ENCODE data around the gene GALNT6.
"Not testable (repeated sequence)": the region's sequence is repeated elsewhere in the genome, so short reads cannot be mapped to it uniquely, and the experiment has no call there.

GALNT6 gene

DNA sequence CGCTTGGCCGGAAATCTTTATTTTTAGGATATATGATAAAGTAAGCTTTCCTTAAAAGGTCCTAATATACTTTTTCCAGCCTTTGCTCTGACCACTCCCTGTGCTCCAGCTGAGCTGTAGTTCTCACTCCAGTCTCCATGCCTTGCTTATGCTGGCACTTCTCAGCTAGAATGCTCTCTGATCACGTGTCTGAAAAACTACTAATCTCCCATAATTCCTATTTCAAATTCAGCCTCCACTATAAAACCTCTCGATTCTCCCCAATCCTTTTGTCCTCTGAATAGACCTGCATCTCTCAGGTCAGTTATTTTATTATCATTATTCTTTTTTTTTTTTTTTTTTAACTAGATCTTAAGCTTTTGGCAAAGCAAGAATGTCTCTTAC, 70.9 kb downstream of the GALNT6 start:
- no peak for DNase-seq

DNA sequence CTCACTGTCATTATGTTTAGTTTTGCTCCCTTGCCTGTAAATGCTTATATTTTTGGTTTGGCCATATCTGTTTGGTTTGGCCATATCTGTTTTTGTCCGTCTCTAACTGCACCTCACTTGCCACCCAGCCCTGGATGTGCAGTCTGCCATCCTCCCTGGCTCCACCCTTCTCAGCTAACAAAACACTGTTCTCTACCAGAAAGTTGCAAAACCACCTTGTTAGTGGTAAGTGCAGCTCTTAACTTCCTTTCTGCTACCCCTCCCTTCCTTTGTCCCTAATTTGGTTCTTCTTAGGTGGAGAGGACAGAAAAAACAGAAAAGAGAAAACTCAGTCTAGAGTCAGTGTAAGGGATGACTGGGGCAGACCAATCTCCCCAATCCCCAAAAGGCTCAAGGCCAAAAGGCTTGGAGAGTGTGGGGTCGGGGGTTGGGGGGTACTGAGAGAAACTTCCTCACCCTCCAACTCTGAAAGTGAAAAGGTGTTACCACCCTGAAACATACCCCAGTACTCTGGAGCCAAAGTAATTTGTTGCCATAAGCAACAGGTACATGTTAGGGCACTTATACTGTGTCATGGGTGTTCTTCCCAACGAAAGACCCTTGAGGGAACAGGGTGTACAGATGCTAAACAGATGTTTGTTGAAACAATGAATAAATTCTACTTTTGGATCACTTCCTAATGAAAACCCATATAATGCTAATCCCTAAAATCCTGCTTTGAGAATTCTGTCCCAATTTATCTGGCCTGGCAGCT, 72.2 kb downstream of the GALNT6 start:
- DNase-seq: no peak

DNA sequence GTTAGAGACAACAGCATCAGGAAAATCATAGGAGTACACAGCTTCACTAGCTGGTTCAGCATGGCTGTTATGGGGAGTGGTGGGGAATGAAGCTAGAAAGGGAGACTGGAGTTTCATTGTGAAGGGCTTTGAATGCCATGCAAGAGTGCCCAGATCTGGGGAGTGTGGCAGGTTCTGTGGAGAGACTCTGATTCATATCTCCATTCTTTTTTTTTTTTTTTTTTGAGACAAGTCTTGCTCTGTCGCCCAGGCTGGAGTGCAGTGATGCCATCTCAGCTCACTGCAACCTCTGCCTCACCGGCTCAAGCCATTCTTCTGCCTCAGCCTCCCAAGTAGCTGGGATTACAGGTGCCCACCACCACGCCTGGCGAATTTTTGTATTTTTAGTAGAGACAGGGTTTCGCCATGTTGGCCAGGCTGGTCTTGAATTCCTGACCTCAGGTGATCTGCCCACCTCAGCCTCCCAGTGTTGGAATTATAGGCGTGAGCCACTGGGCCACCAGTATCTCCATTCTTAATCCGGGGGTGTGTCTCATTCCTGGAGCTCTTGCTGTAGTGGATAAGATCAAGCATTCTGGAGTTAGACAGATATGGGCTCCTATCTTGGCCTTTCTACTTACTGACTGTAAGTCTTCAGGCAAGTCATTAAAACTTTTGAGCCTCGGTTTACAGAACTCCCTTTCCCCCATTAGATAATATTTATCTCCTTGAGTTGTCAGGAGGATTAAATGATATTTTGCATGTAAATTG, 73.0 kb downstream of the GALNT6 start:
- DNase-seq: not testable (repeated sequence)

- DNase-seq: no peak
These were observed 79.8 kb downstream of the GALNT6 start for GRCh38 chr12:51311389-51311788.

DNA sequence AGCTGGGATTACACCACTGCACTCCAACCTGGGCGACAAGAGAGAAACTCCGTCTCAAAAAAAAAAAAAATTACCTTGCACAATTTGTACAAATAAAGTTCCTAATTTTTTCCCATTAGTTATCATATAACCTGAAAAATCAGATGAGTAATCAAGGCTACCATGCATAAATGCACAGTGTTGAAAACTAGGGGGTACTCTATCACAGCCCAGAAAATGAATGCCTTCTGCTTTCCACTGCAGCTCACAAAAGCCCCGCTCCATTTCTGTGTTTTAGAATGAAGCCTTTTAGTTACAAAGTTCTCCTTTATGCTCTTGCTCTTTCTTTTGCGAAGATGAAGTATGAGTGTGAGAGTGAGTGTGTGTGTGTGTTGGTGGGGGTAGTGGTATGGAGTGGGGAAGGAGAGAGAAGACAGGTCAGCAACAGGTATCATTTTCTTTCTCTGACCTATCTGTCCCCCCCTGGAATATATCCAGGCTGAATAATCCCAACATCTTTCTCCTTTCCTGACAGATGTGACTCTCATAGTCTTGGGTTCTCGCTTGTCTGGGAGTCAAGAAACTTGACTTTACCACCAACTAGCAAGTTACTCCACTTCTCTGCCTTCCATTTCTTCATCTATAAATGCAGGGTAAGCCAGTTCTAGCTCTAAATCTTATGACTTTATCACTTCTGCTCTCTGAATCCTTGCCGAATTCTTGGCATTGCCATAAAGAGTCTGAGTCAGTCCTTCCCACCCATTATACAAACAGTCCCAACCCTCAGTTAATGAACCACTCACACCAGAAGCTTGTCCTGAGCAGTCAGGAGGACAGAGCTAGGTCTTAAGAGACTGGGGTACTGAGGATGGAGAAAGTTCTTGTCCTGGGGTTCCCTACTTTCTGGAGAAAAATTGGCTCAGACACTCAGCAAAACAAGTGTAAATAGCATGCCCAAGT, 83.3 kb downstream of the GALNT6 start:
- no peak for DNase-seq

- no peak for DNase-seq
These were observed 84.7 kb downstream of the GALNT6 start for GRCh38 chr12:51306507-51306906.
